GM19193 (cell line): Measurements from ENCODE around the gene FBXO46.

Experiments
- POLR2A ChIP-seq: IDR thresholded peaks from 4 replicates; pipeline ENCODE4 v1.6.1; 2011; ENCODE audit not compliant: insufficient read depth, insufficient read length; ENCODE audit errors: extremely low read depth

FBXO46 gene

GRCh38 chr19:45730368-45731288 lies at the start of gene FBXO46:
Gene FBXO46, minus strand, starts transcription at chr19:45730896. Its CDS starts 17,401 bp downstream, at chr19:45713495.
- peak; percentile 83 for TF ChIP-seq POLR2A

GRCh38 chr19:45780146-45780447 lies 49.4 kb upstream of the FBXO46 start:
- no peak for TF ChIP-seq POLR2A

GRCh38 chr19:45779231-45780145 lies 48.8 kb upstream of the FBXO46 start:
- TF ChIP-seq POLR2A = peak; percentile 11

- no peak for TF ChIP-seq POLR2A
Observed at GRCh38 chr19:45778010-45778661, 47.4 kb upstream of the FBXO46 start.

GRCh38 chr19:45777395-45777961 lies 46.8 kb upstream of the FBXO46 start:
- no peak for TF ChIP-seq POLR2A

GRCh38 chr19:45774765-45775164 lies 44.1 kb upstream of the FBXO46 start:
- TF ChIP-seq POLR2A = no peak

GRCh38 chr19:45773384-45773783 lies 42.7 kb upstream of the FBXO46 start:
- TF ChIP-seq POLR2A = no peak

- no peak for TF ChIP-seq POLR2A
Observed at GRCh38 chr19:45772912-45773311, 42.2 kb upstream of the FBXO46 start.

- TF ChIP-seq POLR2A = no peak
Observed at GRCh38 chr19:45772130-45772840, 41.6 kb upstream of the FBXO46 start.

GRCh38 chr19:45771311-45771933 lies 40.7 kb upstream of the FBXO46 start:
- no peak for TF ChIP-seq POLR2A

- TF ChIP-seq POLR2A = peak; percentile 30
Observed at GRCh38 chr19:45770192-45771101, 39.8 kb upstream of the FBXO46 start.

- no peak for TF ChIP-seq POLR2A
Observed at GRCh38 chr19:45769821-45770191, 39.1 kb upstream of the FBXO46 start.

GRCh38 chr19:45768984-45769782 lies 38.5 kb upstream of the FBXO46 start, which contains the start of gene SIX5:
Gene SIX5, minus strand, starts transcription at chr19:45769252. Its CDS starts 408 bp downstream, at chr19:45768844.
- peak; percentile 63 for TF ChIP-seq POLR2A

- no peak for TF ChIP-seq POLR2A
Observed at GRCh38 chr19:45768655-45768983, 37.9 kb upstream of the FBXO46 start.
